GM12801 (cell line): Measurements from ENCODE around the gene FGF13.

Source experiments
- TF ChIP-seq, protein P1 (sequence below): IDR thresholded peaks from one replicate; pipeline ENCODE4 v1.5.1; 2011; ENCODE audit warnings: control low read depth; ENCODE audit not compliant: insufficient read length; ENCODE audit errors: extremely low read depth

FGF13 gene

DNA sequence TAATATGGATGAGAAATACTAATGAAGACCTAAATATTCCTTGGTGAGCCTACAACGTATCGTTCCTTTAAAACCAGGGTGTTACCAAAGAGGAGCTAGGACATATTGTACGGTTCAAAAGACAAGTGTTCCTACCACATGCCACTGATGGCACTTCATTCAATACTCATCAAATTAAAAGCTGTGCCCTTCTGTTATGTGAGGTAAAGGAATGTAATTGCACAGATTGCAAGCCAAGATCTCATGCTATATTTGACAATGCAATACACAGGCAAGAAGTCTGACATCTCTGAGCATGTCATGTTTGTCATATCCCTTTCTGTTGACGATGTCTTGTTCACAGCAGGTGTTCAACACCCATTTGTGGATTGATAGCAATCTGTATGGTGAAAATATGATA, 6.9 kb downstream of the FGF13 start:
- TF ChIP-seq, protein P1, sequence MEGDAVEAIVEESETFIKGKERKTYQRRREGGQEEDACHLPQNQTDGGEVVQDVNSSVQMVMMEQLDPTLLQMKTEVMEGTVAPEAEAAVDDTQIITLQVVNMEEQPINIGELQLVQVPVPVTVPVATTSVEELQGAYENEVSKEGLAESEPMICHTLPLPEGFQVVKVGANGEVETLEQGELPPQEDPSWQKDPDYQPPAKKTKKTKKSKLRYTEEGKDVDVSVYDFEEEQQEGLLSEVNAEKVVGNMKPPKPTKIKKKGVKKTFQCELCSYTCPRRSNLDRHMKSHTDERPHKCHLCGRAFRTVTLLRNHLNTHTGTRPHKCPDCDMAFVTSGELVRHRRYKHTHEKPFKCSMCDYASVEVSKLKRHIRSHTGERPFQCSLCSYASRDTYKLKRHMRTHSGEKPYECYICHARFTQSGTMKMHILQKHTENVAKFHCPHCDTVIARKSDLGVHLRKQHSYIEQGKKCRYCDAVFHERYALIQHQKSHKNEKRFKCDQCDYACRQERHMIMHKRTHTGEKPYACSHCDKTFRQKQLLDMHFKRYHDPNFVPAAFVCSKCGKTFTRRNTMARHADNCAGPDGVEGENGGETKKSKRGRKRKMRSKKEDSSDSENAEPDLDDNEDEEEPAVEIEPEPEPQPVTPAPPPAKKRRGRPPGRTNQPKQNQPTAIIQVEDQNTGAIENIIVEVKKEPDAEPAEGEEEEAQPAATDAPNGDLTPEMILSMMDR, result no peak

DNA sequence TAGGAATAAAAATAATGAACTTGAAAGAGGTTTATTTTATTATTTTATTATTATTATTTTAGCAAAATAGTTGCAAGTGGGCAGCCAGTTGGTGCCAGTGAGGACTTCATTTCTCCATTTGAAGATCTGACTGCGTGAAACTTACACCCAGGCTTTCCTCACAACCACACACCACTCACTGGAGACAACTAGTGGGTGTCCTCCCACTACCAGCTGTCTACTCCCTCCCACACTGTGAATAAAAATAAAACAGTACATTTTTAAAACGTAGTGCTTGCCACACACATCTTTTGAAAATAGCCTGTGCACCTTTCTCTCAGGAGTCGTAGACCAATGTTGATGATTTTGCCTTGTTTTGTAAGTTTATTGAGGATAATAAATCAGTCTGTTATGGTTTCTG, 7.4 kb downstream of the FGF13 start:
- TF ChIP-seq, protein P1, result no peak

DNA sequence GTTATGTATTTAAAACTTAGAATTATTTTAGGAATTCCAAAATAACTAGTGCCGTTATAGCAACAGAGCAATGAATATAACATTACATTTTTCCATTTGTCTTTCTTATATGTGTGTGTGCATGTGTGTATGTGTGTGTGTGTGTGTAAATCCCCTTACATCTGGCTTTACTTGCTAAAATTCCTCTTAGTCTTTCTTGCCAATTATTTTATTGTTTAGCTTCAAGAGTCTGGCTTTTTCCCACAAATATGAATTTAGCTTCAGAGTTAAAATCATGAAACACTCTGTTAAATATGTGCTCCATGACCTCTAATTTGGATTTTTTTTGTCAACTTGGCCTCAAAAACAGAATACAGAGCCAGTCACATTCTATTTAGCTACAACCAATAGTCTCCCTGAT, 18.9 kb downstream of the FGF13 start:
- TF ChIP-seq, protein P1, result no peak

DNA sequence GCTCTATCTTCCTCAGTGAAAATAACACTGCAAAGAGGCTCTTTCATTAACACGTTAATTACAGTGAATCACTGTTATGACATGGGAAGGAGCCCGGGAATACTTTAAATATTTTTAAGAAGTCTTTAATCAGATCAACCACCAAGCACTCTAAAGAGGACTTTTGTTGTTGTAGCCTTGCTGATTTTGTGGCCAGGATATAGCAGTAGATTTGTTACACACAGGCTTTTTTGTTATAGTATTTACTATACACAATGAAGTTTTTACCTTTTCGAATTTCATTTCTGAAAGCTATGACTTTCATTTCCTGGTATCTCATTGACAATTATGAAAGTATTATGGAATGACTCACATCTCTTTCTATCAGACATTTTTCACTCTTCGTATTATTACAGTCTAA, 20.3 kb downstream of the FGF13 start:
- TF ChIP-seq, protein P1, result no peak

DNA sequence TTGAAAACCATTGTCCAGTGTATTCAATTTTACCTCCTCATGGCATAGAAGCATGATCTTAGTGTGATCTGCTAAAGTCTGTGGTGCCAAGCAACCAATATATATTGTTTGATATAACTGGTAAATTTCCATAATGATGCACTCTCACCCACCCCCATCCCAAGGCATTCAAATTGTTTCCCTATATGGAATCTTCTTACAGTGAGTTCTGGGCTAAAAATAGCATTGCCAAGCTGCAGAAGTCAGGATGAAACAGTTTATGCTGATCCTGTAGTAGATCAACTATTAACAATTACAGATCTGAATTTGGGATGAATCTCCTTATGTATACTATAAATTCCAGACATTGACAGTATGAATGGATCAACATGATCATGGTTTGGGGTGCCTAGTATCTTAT, 20.9 kb downstream of the FGF13 start:
- TF ChIP-seq, protein P1, result no peak

DNA sequence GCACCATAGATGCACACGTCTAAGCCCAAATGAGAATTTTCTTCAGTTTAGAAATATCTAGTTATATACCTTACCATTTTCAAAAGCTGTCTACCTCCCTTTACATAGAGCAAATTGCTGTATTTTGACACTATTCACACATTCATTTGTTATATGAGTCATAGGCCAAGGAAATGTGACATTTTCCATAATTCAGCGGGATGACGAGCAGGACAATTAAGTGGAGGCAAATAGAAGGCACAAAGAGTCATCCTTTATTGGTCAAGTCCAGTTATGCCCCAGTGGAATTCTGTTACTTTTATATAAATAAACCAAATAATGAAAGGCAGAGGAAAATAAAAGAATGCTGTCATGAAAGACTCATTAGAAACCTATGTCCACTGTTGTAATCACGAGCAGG, 27.9 kb downstream of the FGF13 start:
- TF ChIP-seq, protein P1, result no peak

DNA sequence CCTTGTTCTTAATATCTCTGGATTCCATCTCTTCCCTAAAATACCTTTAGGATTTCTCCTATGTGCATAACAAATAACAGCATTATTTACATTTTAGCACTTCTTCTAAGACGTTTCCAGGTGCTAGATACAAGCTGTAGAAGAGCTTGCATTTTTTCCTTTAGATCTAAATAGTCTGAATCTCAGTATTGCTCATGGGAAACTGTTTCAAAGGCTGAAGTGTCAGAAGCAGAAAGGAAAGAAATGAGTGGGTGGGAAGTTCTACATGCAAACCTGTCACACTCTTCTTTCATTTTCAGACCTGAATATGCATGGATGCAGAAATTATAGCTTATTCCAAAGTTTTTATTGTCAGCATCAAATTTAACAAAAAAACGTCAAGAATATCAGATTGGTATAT, 41.8 kb downstream of the FGF13 start:
- TF ChIP-seq, protein P1, result no peak

DNA sequence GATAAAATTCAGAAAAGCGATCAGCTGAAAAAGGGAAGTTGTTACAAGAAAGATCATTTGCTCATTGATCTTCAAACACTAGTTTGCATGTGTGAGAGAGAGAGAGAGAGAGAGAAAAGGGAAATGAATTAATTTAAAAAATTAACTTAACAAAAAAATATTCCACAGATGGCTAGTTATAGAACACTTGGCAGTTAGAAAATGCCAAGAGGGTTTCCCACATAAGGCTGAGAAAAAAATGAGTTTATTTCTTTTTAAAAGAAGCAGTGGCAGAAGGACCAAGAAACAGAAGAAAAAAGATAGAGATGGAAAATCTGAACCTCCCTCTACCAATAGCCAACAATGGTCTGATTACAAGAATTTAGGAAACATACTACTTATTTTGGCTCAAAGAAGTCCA, 47.1 kb downstream of the FGF13 start:
- TF ChIP-seq, protein P1, result no peak
